ENCODE data around the gene ADAM19. TPM values are rescaled to one million over a fixed set of nuclear protein-coding genes. Genes with fewer than 3 reads are reported as not detected.
A peak's percentile ranks its signal among the peaks of the same experiment; 100 is the strongest.

ADAM19 gene
- total and polyA plus RNA-seq, 2 experiments from 2014 or later, result 6.5 to 11.5 TPM

DNA sequence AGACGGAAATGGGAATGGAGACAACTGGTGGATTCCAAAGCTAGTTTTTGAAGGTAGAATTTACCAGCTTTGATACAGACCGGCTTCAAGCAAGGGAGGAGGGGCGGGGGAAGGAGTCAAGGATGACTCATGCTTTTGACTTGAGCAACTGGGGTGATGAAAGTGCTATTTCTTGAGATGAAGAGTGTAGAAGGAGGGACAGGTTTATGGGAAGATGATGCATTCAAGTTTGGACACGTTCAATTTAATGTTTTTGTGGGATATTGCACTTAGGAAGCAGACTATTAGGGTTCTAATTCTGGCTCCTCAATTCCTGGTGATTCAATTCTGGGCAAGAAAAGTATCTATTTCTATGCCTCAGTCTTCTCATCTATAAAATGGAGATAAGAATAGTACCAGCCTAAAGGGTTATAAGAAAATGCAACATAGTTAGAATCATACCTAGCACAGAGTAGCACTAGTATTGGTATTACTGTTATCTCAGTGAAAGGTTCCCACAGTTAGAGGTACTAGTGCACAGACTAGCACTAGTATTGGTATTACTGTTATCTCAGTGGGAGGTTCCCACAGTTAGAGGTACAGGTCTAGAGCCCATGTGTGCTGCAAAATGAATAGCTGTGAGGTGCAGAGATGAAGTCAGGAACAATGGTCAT is 110.9 kb downstream of the ADAM19 start:
- Histone ChIP-seq H3K4me1 (ENCODE audit: low read depth) (no peaks in the 10 kb centered on the region), H3K27me3 (peaks cover 20% of the 10 kb centered on the region), H3K36me3 (no peaks in the 10 kb centered on the region), H3K4me3 (no peak overlapping the region), H3K27ac (no peak overlapping the region), H3K9me3 (ENCODE audit: low read depth) (no peaks in the 10 kb centered on the region)
- peak in 1 of 2 donors; percentile 88 for DNase-seq (ENCODE audit: low read depth in 1 of 2, low spot score in 1 of 2)
- TF ChIP-seq, protein P1, sequence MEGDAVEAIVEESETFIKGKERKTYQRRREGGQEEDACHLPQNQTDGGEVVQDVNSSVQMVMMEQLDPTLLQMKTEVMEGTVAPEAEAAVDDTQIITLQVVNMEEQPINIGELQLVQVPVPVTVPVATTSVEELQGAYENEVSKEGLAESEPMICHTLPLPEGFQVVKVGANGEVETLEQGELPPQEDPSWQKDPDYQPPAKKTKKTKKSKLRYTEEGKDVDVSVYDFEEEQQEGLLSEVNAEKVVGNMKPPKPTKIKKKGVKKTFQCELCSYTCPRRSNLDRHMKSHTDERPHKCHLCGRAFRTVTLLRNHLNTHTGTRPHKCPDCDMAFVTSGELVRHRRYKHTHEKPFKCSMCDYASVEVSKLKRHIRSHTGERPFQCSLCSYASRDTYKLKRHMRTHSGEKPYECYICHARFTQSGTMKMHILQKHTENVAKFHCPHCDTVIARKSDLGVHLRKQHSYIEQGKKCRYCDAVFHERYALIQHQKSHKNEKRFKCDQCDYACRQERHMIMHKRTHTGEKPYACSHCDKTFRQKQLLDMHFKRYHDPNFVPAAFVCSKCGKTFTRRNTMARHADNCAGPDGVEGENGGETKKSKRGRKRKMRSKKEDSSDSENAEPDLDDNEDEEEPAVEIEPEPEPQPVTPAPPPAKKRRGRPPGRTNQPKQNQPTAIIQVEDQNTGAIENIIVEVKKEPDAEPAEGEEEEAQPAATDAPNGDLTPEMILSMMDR (IDR thresholded peaks at IDR 0.05; ENCODE audit: low read depth, low read length), result no peak

DNA sequence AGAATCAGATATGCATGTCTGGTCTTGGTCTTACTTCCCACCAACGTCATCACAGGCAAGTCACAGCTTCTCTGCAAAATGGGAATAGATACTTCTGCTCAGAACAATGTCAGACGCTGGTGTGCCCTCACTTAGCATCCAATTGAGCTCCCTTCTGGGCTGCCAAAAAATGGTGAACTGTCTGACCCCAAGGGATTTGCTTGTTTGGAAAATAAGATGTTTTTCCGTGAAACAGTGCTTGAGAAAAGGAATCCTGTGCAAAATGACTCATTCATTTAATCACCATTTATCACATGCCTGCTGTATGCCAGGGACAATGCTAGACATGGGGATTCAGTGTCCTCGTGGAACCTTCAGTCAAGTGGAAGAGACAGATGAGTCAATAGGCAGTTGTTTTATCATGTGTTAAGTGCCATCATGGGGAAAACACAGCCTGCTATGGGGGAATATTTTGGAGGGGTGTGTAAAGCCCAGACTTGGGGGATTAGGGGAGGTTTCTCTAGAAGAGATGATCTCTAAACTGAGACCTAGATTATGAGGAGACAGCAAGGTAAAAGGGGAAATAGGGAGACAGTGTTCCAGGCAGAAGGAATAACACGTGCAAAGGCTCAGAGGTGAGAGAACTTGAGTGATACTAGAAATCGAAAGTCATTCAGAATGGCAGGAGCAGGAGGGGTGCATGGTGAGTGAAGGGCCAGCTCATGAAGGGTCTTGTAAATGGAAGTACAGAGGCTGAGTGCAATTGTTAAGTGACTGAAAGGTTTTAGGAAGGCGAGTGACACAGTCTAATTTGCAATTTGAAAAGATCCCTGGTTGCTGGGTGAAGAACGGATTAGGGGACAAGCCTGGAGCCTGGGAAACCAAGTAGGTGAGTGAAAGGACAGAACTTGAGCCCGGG is 111.7 kb downstream of the ADAM19 start:
- Histone ChIP-seq H3K27me3 (peaks cover 27% of the 10 kb centered on the region), H3K36me3 (no peaks in the 10 kb centered on the region), H3K9me3 (ENCODE audit: low read depth) (no peaks in the 10 kb centered on the region), H3K27ac (no peak overlapping the region), H3K4me1 (ENCODE audit: low read depth) (no peaks in the 10 kb centered on the region), H3K4me3 (no peak overlapping the region)
- DNase-seq (ENCODE audit: low read depth in 1 of 2, low spot score in 1 of 2), result no peak
- TF ChIP-seq, protein P1 (IDR thresholded peaks at IDR 0.05; ENCODE audit: low read depth, low read length), result no peak

DNA sequence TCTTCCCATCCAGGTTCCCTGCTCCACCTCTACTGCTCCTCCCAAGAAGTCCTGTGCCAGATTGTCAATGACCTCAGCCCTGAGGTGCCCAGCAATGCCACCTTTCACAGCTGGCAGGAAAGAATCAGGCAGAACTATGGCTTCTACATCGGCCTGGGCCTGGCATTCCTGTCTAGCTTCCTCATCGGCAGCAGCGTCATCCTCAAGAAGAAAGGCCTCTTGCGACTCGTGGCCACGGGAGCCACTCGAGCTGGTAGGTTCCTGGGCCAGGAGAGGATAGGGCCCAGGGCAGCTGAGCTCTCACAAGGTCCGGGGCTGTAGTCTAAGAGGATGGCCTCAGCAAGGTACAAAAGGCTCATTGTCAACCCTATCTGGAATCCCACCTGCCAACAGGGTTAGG is 112.5 kb downstream of the ADAM19 start:
- H3K27me3 ChIP-seq, result peaks cover 29% of the 10 kb centered on the region
- TF ChIP-seq, protein P1 (IDR thresholded peaks at IDR 0.05; ENCODE audit: low read depth, low read length), result no peak
- DNase-seq (ENCODE audit: low read depth in 1 of 2, low spot score in 1 of 2), result no peak
- H3K4me3 ChIP-seq, result no peak overlapping the region
- no peak overlapping the region for H3K27ac ChIP-seq
- no peaks in the 10 kb centered on the region for H3K36me3 ChIP-seq
- H3K9me3 ChIP-seq (ENCODE audit: low read depth), result no peaks in the 10 kb centered on the region
- no peaks in the 10 kb centered on the region for H3K4me1 ChIP-seq (ENCODE audit: low read depth)

DNA sequence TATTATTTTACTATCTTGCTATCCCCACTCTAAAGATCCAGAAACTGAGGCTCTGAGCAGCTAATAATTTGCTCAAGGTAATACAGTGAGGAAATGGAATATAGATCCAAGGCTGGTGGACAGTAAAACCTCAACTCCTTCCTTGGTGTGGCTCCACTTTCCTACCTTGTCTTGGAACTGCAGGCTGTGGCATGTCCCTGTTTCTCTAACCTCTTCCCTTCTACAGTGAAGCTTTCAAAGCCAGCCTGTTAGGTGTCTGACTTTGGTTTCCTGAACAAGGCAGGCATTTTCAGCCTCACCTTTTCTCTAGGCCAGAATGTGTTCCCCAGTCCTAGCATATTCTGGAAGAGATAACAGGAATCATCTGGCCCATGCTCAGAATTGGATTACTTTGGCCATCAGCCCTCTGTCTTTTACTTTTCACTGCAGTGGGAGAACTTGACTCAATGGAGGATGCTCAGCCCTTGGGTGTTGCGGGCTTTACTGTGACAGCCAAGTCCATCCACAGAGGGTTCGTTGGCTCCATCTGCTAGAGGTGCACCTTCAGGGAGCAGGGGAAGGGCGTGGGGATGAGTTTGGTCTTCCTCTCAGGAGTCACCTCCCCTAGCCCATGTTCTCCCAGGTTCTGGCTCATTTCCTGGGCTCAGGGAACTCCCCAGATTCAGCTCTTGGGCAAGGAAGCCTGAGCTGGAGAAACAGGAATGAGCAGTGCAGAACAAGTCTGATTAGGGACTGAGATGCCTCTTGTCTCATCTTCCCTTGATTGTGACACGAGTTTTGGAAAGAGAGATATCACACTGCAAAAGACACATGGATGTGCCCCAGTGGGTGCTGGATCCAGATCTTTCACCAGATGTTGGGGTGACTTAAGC is 114.4 kb downstream of the ADAM19 start:
- H3K4me3 ChIP-seq, result no peak overlapping the region
- H3K36me3 ChIP-seq, result no peaks in the 10 kb centered on the region
- DNase-seq (ENCODE audit: low read depth in 1 of 2, low spot score in 1 of 2), result no peak
- H3K27me3 ChIP-seq, result peaks cover 29% of the 10 kb centered on the region
- no peak overlapping the region for H3K27ac ChIP-seq
- TF ChIP-seq, protein P1 (IDR thresholded peaks at IDR 0.05; ENCODE audit: low read depth, low read length), result no peak
- no peaks in the 10 kb centered on the region for H3K4me1 ChIP-seq (ENCODE audit: low read depth)
- H3K9me3 ChIP-seq (ENCODE audit: low read depth), result no peaks in the 10 kb centered on the region
